Coronary artery (tissue), 2 donors: ENCODE results near the gene ICOS.

Experiments used
- DNase-seq: peaks from one replicate; pipeline ENCODE4 v3.0.0-alpha.2; 2017; ENCODE audit warnings: low spot score
- H3K27ac ChIP-seq, 2 donors: fragments of 200-600 bp; sonication (generic); one replicate each; pipeline ENCODE4 v1.5.1; 2016 to 2019
- H3K4me3 ChIP-seq: fragments of 200-600 bp; sonication (generic); 2 replicates; pipeline ENCODE4 v1.5.1; 2016; ENCODE audit warnings: mild to moderate bottlenecking, moderate library complexity
- CTCF ChIP-seq: fragments of 200-600 bp; sonication (generic); IDR thresholded peaks from one replicate; pipeline ENCODE4 v1.5.1; 2019; ENCODE audit warnings: antibody characterized with exemption

ICOS gene

GRCh38 chr2:203996692-203997091, 60.1 kb downstream of the ICOS start:
- H3K27ac ChIP-seq, result no peak overlapping the region
- H3K4me3 ChIP-seq, result no peak overlapping the region
- no peak for DNase-seq
- TF ChIP-seq CTCF, result no peak

GRCh38 chr2:203997481-203997880, 60.9 kb downstream of the ICOS start:
- no peak overlapping the region for H3K27ac ChIP-seq
- DNase-seq, result no peak
- TF ChIP-seq CTCF, result no peak
- no peak overlapping the region for H3K4me3 ChIP-seq

DNA sequence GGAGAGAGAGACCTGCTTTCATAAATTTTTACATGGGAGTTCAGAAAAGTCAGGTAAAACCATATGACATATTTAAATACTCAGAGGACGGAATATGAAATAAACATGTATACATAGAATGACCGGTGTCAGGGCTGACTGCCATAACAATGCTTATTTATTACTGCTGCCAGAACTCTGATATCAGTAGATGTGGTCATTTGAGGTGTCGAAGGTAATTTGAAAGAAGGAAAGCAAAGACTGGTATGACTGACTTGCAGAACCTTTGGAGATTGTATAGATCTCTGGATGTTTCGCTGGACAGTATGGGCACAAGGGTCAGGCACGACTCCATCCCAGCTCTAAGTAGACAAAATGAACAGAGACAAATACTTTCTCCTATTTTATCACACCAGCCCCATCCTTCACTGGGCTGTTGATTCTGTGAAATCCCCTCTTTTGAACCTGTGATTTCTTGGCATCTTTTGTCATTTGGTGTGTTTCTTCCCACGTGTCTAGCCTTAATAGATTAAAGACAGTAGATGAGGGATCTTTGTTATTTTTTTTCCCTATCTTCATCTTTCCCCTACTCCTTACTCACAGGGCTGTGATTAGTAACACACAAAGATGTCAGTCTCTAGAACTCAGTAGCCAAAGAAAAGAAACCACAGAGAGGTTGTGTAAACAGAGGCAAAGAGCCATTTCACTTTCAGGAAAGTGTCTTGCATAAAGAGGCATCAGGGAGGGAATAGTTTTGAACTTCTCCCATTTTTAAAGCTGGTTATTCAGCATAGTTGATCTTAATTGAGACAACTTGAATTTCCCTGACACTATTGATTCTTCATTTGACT, 61.6 kb downstream of the ICOS start:
- DNase-seq, result no peak
- Histone ChIP-seq H3K27ac (no peak overlapping the region), H3K4me3 (no peak overlapping the region)
- no peak for TF ChIP-seq CTCF

- no peak for DNase-seq
- Histone ChIP-seq H3K27ac (no peak overlapping the region), H3K4me3 (no peak overlapping the region)
- TF ChIP-seq CTCF, result no peak
Observed at GRCh38 chr2:203999835-204000234, 63.3 kb downstream of the ICOS start.

DNA sequence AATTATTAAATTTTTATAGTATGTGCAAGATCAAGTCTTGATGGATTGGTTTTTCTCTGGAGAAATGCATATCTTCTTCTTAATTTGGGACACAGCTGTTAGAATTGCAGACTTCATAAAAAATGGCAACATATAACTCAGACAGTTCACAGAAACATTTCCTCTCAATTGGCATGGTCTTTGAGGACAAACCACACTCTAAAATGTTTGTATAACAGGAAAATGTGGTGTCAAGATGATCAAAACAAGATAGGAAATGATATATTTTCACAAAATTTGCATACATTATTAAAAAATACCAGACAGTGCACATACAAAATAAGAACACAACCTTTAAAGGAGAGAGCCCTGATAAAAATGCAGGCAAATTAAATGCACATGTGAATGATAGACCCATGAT, 63.9 kb downstream of the ICOS start:
- Histone ChIP-seq H3K4me3 (no peak overlapping the region), H3K27ac (no peak overlapping the region)
- no peak for TF ChIP-seq CTCF
- DNase-seq, result no peak

- Histone ChIP-seq H3K4me3 (no peak overlapping the region), H3K27ac (no peak overlapping the region)
- no peak for DNase-seq
- TF ChIP-seq CTCF, result no peak
Observed at GRCh38 chr2:204003276-204003990, 66.9 kb downstream of the ICOS start.

GRCh38 chr2:204004912-204005311, 68.3 kb downstream of the ICOS start:
- DNase-seq, result no peak
- Histone ChIP-seq H3K4me3 (no peak overlapping the region), H3K27ac (no peak overlapping the region)
- TF ChIP-seq CTCF, result no peak
